ENCODE measurements around the gene NFASC.

NFASC gene

GRCh38 chr1:205054013-205054412 is 183.4 kb downstream of the NFASC start:
- no peak overlapping the region for H3K4me3 ChIP-seq (replicated peaks; ENCODE audit: low read depth, low read length)
- no peaks in the 10 kb centered on the region for H3K36me3 ChIP-seq (ENCODE audit: control insufficient read depth, insufficient read depth, low read length)
- DNase-seq (ENCODE audit: extremely low read depth, insufficient read length): no peak
- no peak for TF ChIP-seq CTCF (IDR thresholded peaks at IDR 0.05; ENCODE audit: insufficient read depth, low read length, poor library complexity, severe bottlenecking)
- H3K27me3 ChIP-seq (replicated peaks; ENCODE audit: control insufficient read depth, insufficient read depth, low read length): no peaks in the 10 kb centered on the region; the same call in none of the 2 replicates

GRCh38 chr1:205056188-205056611 is 185.5 kb downstream of the NFASC start:
- Histone ChIP-seq H3K4me3 (replicated peaks; ENCODE audit: low read depth, low read length) (no peak overlapping the region), H3K27me3 (replicated peaks; ENCODE audit: control insufficient read depth, insufficient read depth, low read length) (no peaks in the 10 kb centered on the region; the same call in none of the 2 replicates), H3K36me3 (ENCODE audit: control insufficient read depth, insufficient read depth, low read length) (no peaks in the 10 kb centered on the region)
- no peak for DNase-seq (ENCODE audit: extremely low read depth, insufficient read length)
- no peak for TF ChIP-seq CTCF (IDR thresholded peaks at IDR 0.05; ENCODE audit: insufficient read depth, low read length, poor library complexity, severe bottlenecking)

GRCh38 chr1:205056956-205057568 is 186.4 kb downstream of the NFASC start:
- no peaks in the 10 kb centered on the region for H3K36me3 ChIP-seq (ENCODE audit: control insufficient read depth, insufficient read depth, low read length)
- no peak for DNase-seq (ENCODE audit: extremely low read depth, insufficient read length)
- no peaks in the 10 kb centered on the region; the same call in none of the 2 replicates for H3K27me3 ChIP-seq (replicated peaks; ENCODE audit: control insufficient read depth, insufficient read depth, low read length)
- H3K4me3 ChIP-seq (replicated peaks; ENCODE audit: low read depth, low read length): no peak overlapping the region
- no peak for TF ChIP-seq CTCF (IDR thresholded peaks at IDR 0.05; ENCODE audit: insufficient read depth, low read length, poor library complexity, severe bottlenecking)

GRCh38 chr1:205057808-205058575 is 187.3 kb downstream of the NFASC start:
- DNase-seq (ENCODE audit: extremely low read depth, insufficient read length): no peak
- TF ChIP-seq CTCF (IDR thresholded peaks at IDR 0.05; ENCODE audit: insufficient read depth, low read length, poor library complexity, severe bottlenecking): no peak
- H3K4me3 ChIP-seq (replicated peaks; ENCODE audit: low read depth, low read length): no peak overlapping the region
- no peaks in the 10 kb centered on the region; the same call in none of the 2 replicates for H3K27me3 ChIP-seq (replicated peaks; ENCODE audit: control insufficient read depth, insufficient read depth, low read length)
- no peaks in the 10 kb centered on the region for H3K36me3 ChIP-seq (ENCODE audit: control insufficient read depth, insufficient read depth, low read length)

- TF ChIP-seq CTCF (IDR thresholded peaks at IDR 0.05; ENCODE audit: insufficient read depth, low read length, poor library complexity, severe bottlenecking): no peak
- Histone ChIP-seq H3K27me3 (replicated peaks; ENCODE audit: control insufficient read depth, insufficient read depth, low read length) (no peaks in the 10 kb centered on the region; the same call in none of the 2 replicates), H3K36me3 (ENCODE audit: control insufficient read depth, insufficient read depth, low read length) (no peaks in the 10 kb centered on the region), H3K4me3 (replicated peaks; ENCODE audit: low read depth, low read length) (no peak overlapping the region)
- DNase-seq (ENCODE audit: extremely low read depth, insufficient read length): no peak
These were observed 188.2 kb downstream of the NFASC start for GRCh38 chr1:205058853-205059252.
